Measurements from ENCODE around the gene TRIM13.
A peak's percentile ranks its signal among the peaks of the same experiment; 100 is the strongest.
"Not testable (repeated sequence)": the region's sequence is repeated elsewhere in the genome, so short reads cannot be mapped to it uniquely, and the experiment has no call there.

The TRIM13 gene

GRCh38 chr13:49996951-49997895 lies at the start of gene TRIM13:
TSS of gene TRIM13 (plus strand) at chr13:49997042. CDS start at chr13:50011941, 14,899 bp downstream.
- DNase-seq (ENCODE audit: low read depth): peak; percentile 86

DNA sequence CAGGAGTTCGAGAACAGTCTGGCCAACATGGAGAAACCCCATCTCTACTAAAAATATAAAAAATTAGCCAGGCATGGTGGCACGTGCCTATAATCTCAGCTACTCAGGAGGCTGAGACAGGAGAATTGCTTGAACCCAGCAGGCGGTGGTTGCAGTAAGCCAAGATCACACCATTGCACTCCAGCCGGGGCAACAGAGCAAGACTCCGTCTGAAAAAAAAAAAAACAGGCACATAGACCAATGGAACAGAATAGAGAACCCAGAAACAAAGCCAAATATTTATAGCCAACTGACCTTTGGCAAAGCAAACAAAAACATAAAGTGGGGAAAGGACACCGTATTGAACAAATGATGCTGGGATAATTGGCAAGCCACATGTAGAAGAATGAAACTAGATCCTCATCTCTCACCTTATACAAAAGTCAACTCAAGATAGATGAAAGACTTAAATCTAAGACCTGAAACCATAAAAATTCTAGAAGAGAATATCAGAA lies 48.0 kb upstream of the TRIM13 start:
- DNase-seq (ENCODE audit: low read depth): not testable (repeated sequence)

GRCh38 chr13:49951754-49952535 lies 44.9 kb upstream of the TRIM13 start:
- no peak for DNase-seq (ENCODE audit: low read depth)

DNA sequence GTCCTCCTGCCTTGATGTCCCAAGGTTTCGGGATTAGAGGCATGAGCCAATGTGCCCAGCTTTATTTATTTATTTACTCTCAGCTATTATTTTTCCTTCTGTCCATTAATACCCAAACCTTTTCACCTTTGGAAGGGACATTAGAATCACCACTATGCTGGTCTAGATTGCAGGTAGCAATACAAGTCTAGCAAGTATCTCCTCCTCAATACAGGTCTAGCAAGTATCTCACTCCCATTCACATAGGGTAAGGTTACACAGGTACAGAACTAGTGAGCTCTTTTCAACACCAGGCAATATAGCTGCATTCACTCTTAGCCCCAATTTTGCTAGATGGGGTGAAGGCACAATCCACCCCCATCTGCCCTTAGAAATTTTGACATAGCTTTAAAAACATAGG lies 43.3 kb upstream of the TRIM13 start:
- DNase-seq (ENCODE audit: low read depth): no peak

DNA sequence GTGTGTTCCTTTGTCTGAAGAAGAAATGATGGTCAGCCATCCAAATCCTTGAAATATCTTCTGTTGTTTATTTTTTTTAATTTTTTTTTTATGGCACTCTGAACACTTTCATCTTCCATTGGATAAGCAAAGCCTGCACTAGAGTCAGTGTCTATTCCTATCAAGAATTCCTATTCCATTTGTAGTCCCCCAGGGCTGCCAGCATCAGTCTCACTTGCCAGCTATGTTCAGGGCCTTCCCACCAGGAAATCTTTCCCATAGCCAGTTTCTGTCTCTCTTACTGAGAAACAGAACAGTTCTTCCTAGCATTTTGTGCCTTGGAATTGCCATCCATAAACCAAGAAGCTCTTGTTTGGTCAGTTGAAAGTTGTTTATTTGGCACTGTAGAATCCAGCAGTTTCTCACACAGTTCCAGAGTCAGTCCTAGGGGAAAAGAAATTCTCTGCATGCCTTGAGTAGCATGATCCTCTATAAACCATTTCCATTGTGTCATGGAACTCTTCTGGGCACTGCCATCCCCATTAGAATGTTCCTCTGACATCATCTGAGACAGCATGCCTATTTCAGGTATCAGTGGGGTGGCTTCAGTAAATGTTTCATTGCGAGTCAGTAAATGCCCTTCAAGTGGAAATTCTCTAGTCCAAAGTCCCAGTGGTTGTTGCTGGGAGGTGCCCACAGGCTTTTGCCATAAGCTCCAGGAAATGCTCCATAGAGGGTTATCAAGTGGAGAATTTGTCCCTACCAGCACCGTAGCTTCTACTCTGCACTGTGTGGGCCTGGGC lies 42.0 kb upstream of the TRIM13 start:
- DNase-seq (ENCODE audit: low read depth): no peak

- no peak for DNase-seq (ENCODE audit: low read depth)
Measured at GRCh38 chr13:49956131-49956530, 40.7 kb upstream of the TRIM13 start.

- DNase-seq (ENCODE audit: low read depth): no peak
Measured at GRCh38 chr13:49958321-49958720, 38.5 kb upstream of the TRIM13 start.

GRCh38 chr13:49967456-49967855 lies 29.4 kb upstream of the TRIM13 start:
- DNase-seq (ENCODE audit: low read depth): no peak

DNA sequence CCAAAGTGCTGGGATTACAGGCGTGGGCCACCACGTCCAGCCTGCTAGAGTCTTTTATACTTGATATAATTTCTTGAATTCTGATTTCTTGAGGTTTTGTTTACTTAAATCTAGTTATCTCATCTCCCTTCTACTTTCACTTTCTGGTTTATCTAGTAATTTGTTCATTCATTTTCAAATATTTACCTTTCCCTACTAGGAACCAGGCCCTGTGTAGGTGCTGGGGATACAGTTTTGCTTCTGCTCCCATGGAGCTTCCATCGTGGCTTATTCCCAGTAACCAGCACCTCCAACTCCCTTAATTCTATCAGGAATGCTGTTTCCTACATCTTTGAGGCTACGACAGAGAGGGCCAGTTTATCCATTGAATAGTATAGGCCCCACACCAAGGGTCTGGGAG lies 24.1 kb upstream of the TRIM13 start:
- DNase-seq (ENCODE audit: low read depth): no peak

GRCh38 chr13:49975826-49976225 lies 21.0 kb upstream of the TRIM13 start:
- DNase-seq (ENCODE audit: low read depth): no peak

GRCh38 chr13:49976314-49977258 lies 20.3 kb upstream of the TRIM13 start:
- DNase-seq (ENCODE audit: low read depth): peak; percentile 61

DNA sequence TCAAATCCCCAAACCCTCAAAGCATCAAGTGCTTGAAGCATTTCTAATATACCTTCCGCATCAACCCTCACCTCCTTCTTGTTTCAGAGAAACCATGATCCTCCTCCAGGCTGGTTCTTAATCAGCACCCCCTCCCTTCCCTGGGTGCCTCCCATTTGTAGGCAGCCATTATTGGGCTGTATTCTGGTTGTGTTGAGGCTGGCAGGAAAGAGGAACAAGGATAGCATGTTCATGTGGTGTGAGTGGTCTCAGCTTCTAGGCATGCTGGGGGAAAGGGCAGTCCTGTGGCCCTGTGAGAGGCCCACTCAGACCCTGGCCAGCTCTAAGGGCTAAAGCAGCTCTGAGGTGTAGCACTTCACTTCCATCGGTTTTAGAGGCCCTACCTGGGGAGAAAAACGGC lies 18.9 kb upstream of the TRIM13 start:
- DNase-seq (ENCODE audit: low read depth): no peak

DNA sequence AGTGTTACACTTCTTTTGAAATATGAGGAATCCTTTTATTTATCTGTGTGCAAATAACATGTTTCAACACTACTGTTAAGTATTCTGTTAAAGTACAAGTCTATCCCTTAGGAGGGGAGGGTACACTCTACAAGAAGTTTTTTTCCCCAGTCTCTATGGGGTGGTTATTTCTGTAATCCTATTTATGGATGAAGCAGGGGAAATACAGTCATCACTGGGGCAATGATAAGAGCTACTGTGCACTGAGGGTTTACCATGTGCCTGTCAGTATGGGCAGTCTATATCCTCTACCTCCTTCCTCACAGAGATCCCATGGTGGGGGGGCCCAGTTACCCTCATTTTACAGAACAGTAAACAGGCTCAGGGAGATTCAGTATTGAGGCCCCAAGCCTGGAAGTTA lies 16.6 kb upstream of the TRIM13 start:
- no peak for DNase-seq (ENCODE audit: low read depth)

- DNase-seq (ENCODE audit: low read depth): no peak
Measured at GRCh38 chr13:49985129-49985528, 11.7 kb upstream of the TRIM13 start.

DNA sequence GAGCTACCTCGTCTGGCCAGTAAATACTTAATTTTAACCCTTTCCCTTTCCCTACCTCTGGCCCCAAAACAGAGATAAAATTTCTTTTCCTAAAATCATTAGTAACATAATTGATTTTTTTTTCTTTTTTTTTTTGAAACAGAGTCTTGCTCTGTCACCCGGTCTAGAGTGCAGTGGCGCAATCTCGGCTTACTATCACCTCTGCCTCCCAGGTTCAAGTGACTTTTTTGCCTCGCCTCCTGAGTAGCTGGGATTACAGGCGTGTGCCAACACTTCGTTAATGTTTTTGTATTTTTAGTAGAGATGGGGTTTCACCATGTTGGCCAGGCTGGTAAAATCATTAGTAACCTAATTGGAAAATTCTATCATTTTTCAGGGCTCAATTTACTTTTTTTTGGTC lies 10.4 kb upstream of the TRIM13 start:
- DNase-seq (ENCODE audit: low read depth): no peak

DNA sequence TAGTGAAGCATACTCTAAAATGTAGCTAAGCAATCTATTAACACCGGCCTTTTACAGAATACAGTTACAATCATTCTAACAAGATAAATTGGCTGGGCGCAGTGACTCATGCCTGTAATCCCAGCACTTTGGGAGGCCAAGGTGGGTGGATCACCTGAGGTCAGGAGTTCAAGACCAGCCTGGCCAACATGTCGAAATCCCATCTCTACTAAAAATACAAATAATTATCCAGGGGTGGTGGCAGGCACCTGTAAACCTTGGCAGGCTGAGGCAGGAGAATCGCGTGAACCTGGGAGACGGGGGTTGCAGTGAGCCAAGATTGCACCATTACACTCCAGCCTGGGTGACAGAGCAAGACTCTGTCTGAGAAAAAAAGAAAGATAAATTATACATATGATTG lies 6.2 kb upstream of the TRIM13 start:
- not testable (repeated sequence) for DNase-seq (ENCODE audit: low read depth)

- no peak for DNase-seq (ENCODE audit: low read depth)
Measured at GRCh38 chr13:49993111-49993510, 3.7 kb upstream of the TRIM13 start.

DNA sequence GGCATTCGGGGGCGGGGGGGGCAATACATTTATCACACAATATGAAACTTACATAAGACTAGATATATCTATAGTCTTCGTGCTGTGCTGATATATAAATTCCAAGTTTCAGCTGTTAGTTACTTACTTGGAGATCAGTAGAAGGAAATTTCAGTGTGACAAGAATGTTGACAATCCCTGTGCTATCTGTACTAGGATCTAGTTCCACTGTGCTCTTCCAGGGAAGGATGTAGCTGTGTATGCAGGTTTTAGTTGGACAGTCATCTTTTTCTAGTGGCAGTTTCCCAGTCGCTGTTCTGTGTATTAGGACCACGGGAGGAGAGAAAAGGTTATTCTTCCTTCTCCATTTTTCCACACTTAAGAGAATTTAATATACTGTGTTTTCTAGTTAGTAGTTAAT lies 3.2 kb upstream of the TRIM13 start:
- no peak for DNase-seq (ENCODE audit: low read depth)

- DNase-seq (ENCODE audit: low read depth): no peak
Measured at GRCh38 chr13:49995625-49996101, 1.2 kb upstream of the TRIM13 start.

DNA sequence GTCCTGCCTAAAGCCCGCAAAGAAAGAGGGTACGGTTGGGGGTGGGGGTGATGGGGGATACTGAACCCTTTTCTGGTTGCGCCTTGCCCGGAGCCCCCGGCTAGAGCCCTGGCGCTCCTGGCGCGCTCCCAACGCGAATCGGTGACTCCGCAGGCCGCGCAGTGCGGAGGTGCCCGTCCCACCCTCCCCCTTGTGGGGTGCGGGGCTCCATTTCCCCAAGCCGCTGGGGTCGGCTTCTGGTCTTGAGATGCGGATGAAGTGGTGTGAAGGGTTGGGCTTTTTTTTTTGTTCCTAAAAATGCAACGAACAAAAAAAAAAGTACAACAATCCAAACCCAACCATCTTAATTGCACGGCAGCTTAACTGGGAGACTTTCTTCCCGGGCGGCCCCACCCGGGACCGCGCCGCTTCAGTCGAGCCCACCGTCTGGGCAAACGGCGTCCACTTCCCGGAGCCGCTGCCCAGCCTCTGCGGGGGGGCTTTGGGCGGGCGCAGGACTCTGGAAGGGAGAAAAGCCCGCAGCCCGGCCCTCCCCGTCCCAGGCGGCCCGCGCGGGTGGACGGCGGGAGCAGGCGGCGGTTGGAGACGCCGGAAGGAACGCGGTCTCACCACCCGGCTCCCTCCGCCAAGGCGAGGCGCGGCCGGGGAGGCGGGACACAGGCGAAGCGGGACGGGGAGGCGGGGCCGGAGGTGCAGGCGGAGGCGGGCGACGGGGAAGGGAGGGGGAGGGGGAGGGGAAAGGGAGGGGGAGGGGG lies 504 bp upstream of the TRIM13 start:
- peak; percentile 87 for DNase-seq (ENCODE audit: low read depth)
